ENCODE data around the gene CDKAL1. TPM values are rescaled to one million over a fixed set of nuclear protein-coding genes. Genes with fewer than 3 reads are reported as not detected.
A peak's percentile ranks its signal among the peaks of the same experiment; 100 is the strongest.

The CDKAL1 gene
- total and polyA plus RNA-seq, 2 of the 8 experiments (the other 6 are each of a cell fraction or from before 2014, with no cell fraction given), result 8.4 to 24.6 TPM

- Histone ChIP-seq H3K4me3 (ENCODE audit: extremely low read depth in 1 of 4, insufficient read depth in 2 of 4, low read depth in 3 of 4, low read length in 4 of 4) (no peak overlapping the region), H3K36me3 (ENCODE audit: control insufficient read depth in 2 of 4, insufficient read depth in 4 of 4, low read length in 3 of 4) (no peaks in the 10 kb centered on the region), H2BK5ac (ENCODE audit: low read depth, low read length) (0 out of 2 replicates have a peak overlapping the region, but pooled peaks have one; percentile 5), H2AK5ac (ENCODE audit: low read depth, low read length) (no peak overlapping the region), H3K27ac (ENCODE audit: low read depth, low read length) (no peak overlapping the region), H3K56ac (replicated peaks; ENCODE audit: insufficient read length, low read depth, low read length) (no peak overlapping the region), H4K8ac (ENCODE audit: extremely low read depth, insufficient read depth, low read length) (no peak overlapping the region), H2BK120ac (replicated peaks; ENCODE audit: low read depth, low read length) (no peak overlapping the region), H4K91ac (replicated peaks; ENCODE audit: insufficient read length, low read length) (no peak overlapping the region), H2BK12ac (ENCODE audit: low read depth, low read length) (0 out of 2 replicates have a peak overlapping the region, but pooled peaks have one; percentile 13), H2AFZ (ENCODE audit: low read length) (no peak overlapping the region), H3K4me1 (replicated peaks in 1 of 4; ENCODE audit: control insufficient read depth in 3 of 4, insufficient read depth in 4 of 4, low read length in 3 of 4) (peaks cover 0 to 7% (median 6%) of the 10 kb centered on the region in 4 experiments), H3K4ac (replicated peaks; ENCODE audit: insufficient read length, low read depth, low read length) (no peak overlapping the region), H2BK20ac (ENCODE audit: low read length) (no peak overlapping the region), H4K5ac (ENCODE audit: insufficient read length, low read depth, low read length) (no peak overlapping the region), H3K18ac (ENCODE audit: extremely low read depth, low read length) (no peak overlapping the region), H4K20me1 (replicated peaks in 1 of 2; ENCODE audit: control insufficient read depth in 1 of 2, insufficient read depth in 2 of 2, low read length in 2 of 2) (no peaks in the 10 kb centered on the region), H3K27me3 (replicated peaks in 1 of 4; ENCODE audit: control insufficient read depth in 3 of 4, extremely low read depth in 1 of 4, insufficient read depth in 3 of 4, low read length in 3 of 4) (no peaks in the 10 kb centered on the region), H3K79me2 (ENCODE audit: control insufficient read depth in 1 of 2, insufficient read depth in 2 of 2, low read length in 2 of 2) (no peaks in the 10 kb centered on the region), H3K23me2 (ENCODE audit: low read depth, low read length) (no peaks in the 10 kb centered on the region), H3K14ac (ENCODE audit: insufficient read length) (no peak overlapping the region), H3K79me1 (ENCODE audit: low read depth, low read length) (no peaks in the 10 kb centered on the region), H3K4me2 (ENCODE audit: insufficient read depth in 1 of 2, low read depth in 2 of 2, low read length in 2 of 2) (no peak overlapping the region), H3K23ac (ENCODE audit: insufficient read length) (no peak overlapping the region), H3K9me3 (ENCODE audit: insufficient read depth in 2 of 2, low read depth in 1 of 2, low read length in 1 of 2) (no peaks in the 10 kb centered on the region), H2BK15ac (ENCODE audit: low read length) (no peak overlapping the region), H3K9ac (replicated peaks in 1 of 4; ENCODE audit: extremely low read depth in 1 of 4, low read depth in 3 of 4, low read length in 3 of 4) (no peak overlapping the region)
- ChIA-PET CTCF (ENCODE audit: partially characterized antibody) (interaction anchor here (0.5 to 0.7 kb wide), 2 partner anchors 18 to 22 kb away, joined by 3 read pairs; no protein-coding TSS in a partner anchor), POLR2A (ENCODE audit: partially characterized antibody) (interaction anchor here (0.7 kb wide), 1 partner anchor 9 kb away, joined by 3 read pairs; no protein-coding TSS in a partner anchor)
- FAIRE-seq, result no peak
- WGBS, 2 experiments (ENCODE audit: extremely low coverage in 1 of 2, insufficient coverage in 1 of 2, insufficient read length in 1 of 2, insufficient replicate concordance in 2 of 2, low coverage in 1 of 2, low lambda C conversion rate in 2 of 2, missing lambda C conversion rate in 1 of 2), result 67% methylated on average over 6 of the region's 6 CpGs; no CpG with 5 or more reads in 1 of the 2 experiments
- no peak for DNase-seq (ENCODE audit: low read depth in 1 of 2, low spot score in 2 of 2)
- TF ChIP-seq KDM1A (IDR thresholded peaks at IDR 0.05; ENCODE audit: borderline replicate concordance, low read length), result no peak
- no peak for TF ChIP-seq SP4 (IDR thresholded peaks at IDR 0.05; ENCODE audit: low read length)
- TF ChIP-seq TAF1 (IDR thresholded peaks at IDR 0.05; ENCODE audit: low read depth, low read length), result no peak
Observed at GRCh38 chr6:21199262-21199661, 665.0 kb downstream of the CDKAL1 start.

Measured in H1 (cell line).